GM12873 (cell line): ENCODE data around the gene METTL3.

Experiments
- CTCF ChIP-seq: IDR thresholded peaks from 2 replicates; pipeline ENCODE4 v1.5.1; 2012; ENCODE audit warnings: low read depth, mild to moderate bottlenecking, moderate library complexity, low read length, control low read depth; ENCODE audit not compliant: insufficient read depth; ENCODE audit errors: missing control alignments

Gene METTL3

GRCh38 chr14:21486640-21487087 is 24.5 kb downstream of the METTL3 start:
- no peak for TF ChIP-seq CTCF

DNA sequence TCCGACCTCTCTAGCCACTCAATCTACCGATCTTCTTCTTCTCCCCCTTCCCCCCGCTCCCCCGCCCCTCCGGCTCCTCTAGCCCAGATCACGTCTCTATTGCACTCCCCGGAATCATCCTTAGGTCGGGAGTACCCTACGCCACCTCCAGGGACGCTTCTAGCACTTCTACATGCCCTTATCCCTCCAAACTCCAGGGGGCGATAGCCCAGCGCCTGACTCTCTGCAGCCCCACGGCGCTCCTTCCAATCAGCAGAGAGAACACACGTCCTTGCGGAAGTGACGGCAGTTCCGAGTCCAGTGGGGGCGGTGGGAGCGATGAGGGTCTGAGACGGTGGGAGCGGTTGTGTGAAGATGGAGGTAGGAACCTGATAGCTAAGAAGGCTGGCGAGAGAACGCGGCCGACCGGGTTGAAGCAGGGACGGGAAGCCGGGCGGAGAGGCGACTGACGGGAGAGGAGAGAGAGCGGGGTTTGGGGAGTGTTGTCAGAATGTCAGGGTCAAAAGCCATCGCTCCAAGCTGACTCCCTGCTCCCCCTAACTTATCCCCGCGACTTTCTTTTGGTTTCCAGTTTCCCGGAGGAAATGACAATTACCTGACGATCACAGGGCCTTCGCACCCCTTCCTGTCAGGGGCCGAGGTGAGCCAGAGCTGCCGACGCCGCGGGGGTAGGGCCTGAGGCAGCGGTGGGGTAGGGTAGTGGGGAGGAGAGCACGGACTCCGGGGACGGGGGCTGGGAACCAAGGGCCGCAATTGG is 34.0 kb downstream of the METTL3 start, which contains the start of the genes RAB2B and TOX4:
Gene RAB2B (minus strand): TSS at position 35 of the 757 bp plus-strand sequence. CDS start 87 bp downstream, outside the sequence.
Gene TOX4 (plus strand): TSS at position 271 of the 757 bp plus-strand sequence. CDS start 84 bp downstream, at position 355.
- peak; percentile 99 for TF ChIP-seq CTCF

GRCh38 chr14:21476523-21476924 is 34.6 kb downstream of the METTL3 start:
- no peak for TF ChIP-seq CTCF

DNA sequence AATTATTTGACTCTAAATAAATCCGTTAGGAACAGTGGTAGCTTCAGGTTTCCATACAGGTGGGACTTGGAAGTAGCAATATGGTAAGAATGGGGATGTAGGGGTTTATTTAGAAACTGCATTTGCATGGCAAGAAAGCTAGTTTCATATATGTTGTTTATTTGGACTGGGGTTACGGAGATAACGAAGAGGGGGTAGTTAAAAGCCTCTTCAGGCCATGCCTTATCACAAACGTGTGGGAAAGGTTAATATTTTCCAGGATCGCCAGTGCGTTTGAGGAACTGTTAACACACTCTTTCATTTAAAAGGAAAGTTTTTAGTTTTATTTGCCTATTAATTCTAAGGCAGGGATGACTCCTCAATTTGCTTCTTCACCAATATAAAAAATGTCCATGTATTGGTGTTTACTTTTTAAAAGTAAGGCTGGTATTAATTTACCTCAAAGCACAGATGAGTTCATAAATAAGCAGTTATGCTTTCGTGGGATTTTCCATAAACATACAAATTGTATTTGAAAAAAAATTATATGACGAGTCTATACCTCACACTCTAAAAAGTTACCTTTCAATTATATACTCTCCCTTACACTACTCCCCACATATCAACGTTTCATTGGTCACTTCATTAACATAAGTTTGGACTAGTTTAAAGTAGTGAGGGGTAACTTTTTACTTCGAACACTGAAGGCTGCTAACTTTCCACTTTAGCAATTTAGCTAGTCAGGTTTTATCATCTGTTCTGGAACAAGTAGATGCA is 35.2 kb downstream of the METTL3 start:
- no peak for TF ChIP-seq CTCF

DNA sequence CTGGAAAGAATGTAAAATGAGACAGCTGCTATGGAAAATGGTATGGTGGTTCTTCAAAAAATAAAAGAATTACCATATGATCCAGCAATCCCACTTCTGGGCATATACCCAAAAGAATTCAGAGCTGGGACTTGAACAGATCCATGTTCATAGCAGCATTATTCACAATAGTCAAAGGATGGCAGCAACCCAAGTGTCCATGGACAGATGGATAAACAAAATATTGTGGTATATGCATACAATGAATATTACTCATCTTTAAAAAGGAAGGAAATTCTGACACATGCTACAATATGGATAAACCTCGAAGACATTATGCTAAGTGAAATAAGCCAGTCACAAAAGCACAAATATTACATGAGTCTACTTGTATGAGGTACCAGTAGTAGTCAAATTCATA is 43.5 kb downstream of the METTL3 start:
- TF ChIP-seq CTCF, result no peak

GRCh38 chr14:21455912-21456667 is 55.0 kb downstream of the METTL3 start, which contains the start of gene CHD8:
Gene CHD8, minus strand, starts transcription at chr14:21456123. Its CDS starts 24,480 bp downstream, at chr14:21431643.
- peak; percentile 77 for TF ChIP-seq CTCF
